RWPE2 (cell line): Measurements from ENCODE around the gene SULF2.

ENCODE experiments used
- ATAC-seq: fragments of 200-7000 bp; cut with Tn5 transposase; 3 replicates; pipeline ENCODE4 v1.9.1; 2021; ENCODE audit warnings: low read depth
- DNase-seq: peaks from one replicate; pipeline ENCODE4 v3.0.0-alpha.2; 2020; ENCODE audit warnings: low spot score
- H3K27ac ChIP-seq: fragments of 450-650 bp; 2 replicates; pipeline ENCODE4 v1.5.1; 2017; ENCODE audit warnings: mild to moderate bottlenecking; ENCODE audit not compliant: poor library complexity, severe bottlenecking
- H3K27me3 ChIP-seq: fragments of 250-450 bp; sonication (Bioruptor Pico); 2 replicates; pipeline ENCODE4 v1.5.1; 2021; ENCODE audit warnings: mild to moderate bottlenecking, moderate library complexity; ENCODE audit not compliant: insufficient read depth, poor library complexity, severe bottlenecking
- H3K36me3 ChIP-seq: fragments of 250-450 bp; sonication (Bioruptor Pico); 2 replicates; pipeline ENCODE4 v1.5.1; 2020; ENCODE audit warnings: low read depth, mild to moderate bottlenecking, moderate library complexity
- H3K4me1 ChIP-seq: fragments of 250-450 bp; sonication (Bioruptor Pico); 2 replicates; pipeline ENCODE4 v1.5.1; 2021; ENCODE audit warnings: mild to moderate bottlenecking, moderate library complexity; ENCODE audit not compliant: insufficient read depth, poor library complexity, severe bottlenecking
- H3K4me3 ChIP-seq: fragments of 250-450 bp; sonication (Bioruptor Pico); 2 replicates; pipeline ENCODE4 v1.5.1; 2021; ENCODE audit warnings: mild to moderate bottlenecking, moderate library complexity; ENCODE audit not compliant: severe bottlenecking
- H3K9me3 ChIP-seq: fragments of 250-450 bp; sonication (Bioruptor Pico); 2 replicates; pipeline ENCODE4 v1.5.1; 2021; ENCODE audit warnings: mild to moderate bottlenecking, moderate library complexity; ENCODE audit not compliant: severe bottlenecking
- TF ChIP-seq, protein P1 (sequence below): fragments of 450-650 bp; IDR thresholded peaks from one replicate; pipeline ENCODE4 v1.5.1; 2017; ENCODE audit warnings: mild to moderate bottlenecking, moderate library complexity; ENCODE audit not compliant: poor library complexity, severe bottlenecking

Gene SULF2

DNA sequence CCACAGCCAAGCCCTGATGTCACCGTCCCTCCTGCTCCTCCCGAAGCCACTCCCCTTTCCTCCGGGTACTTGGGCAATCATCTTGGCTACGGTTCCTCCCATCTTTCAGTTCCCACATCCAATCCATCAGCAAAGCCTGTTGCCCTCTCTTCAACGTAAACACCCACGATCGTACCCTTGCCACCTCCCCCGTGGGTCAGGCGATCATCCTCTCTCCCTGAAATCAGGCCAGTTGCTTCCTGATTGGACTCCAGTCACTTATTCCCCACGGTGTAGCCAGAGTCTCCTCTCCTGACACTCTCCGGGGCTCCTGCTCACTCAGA, 44.5 kb downstream of the SULF2 start:
- TF ChIP-seq, protein P1, sequence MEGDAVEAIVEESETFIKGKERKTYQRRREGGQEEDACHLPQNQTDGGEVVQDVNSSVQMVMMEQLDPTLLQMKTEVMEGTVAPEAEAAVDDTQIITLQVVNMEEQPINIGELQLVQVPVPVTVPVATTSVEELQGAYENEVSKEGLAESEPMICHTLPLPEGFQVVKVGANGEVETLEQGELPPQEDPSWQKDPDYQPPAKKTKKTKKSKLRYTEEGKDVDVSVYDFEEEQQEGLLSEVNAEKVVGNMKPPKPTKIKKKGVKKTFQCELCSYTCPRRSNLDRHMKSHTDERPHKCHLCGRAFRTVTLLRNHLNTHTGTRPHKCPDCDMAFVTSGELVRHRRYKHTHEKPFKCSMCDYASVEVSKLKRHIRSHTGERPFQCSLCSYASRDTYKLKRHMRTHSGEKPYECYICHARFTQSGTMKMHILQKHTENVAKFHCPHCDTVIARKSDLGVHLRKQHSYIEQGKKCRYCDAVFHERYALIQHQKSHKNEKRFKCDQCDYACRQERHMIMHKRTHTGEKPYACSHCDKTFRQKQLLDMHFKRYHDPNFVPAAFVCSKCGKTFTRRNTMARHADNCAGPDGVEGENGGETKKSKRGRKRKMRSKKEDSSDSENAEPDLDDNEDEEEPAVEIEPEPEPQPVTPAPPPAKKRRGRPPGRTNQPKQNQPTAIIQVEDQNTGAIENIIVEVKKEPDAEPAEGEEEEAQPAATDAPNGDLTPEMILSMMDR: no peak
- Histone ChIP-seq H3K4me1 (no peaks in the 10 kb centered on the region), H3K36me3 (peaks cover 69% of the 10 kb centered on the region), H3K9me3 (no peaks in the 10 kb centered on the region), H3K4me3 (no peak overlapping the region), H3K27me3 (no peaks in the 10 kb centered on the region), H3K27ac (no peak overlapping the region)
- DNase-seq (no peak), ATAC-seq (no peak)

DNA sequence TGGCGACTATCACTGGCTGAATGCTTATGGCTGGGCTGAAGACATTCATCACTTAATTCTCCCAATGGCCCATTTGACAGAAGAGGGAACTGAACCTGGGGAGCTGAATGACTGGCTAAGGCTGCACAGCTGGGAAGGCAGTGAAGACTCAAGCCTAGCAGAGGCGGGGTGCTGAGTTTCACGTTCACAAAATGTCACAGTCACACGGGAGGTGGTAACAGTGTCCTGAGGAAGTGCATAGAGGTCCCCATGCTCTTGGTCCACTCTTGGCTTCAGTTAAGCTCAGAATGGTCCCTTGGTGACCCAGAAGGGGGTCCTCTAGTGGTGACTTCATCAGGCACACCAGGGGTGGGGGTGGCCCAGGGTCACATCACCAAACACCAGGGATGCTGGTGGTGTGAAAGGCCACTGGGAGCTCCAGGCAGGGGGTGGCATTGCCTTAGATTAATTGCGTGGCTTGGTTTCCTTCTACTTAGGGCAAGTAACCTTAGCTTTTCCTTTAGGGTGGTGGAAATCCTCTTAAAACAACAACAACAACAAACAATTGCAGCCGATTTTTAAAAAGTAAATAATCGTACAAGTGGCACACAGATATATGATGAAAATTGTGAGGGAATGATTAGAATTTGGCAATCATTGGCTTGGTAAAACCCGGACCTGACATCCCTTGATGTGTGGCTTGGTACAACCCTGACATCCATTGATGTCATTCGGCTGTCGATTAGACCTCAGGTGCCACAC, 45.0 kb downstream of the SULF2 start:
- no peak overlapping the region for H3K27ac ChIP-seq
- H3K4me1 ChIP-seq: no peaks in the 10 kb centered on the region
- peaks cover 70% of the 10 kb centered on the region for H3K36me3 ChIP-seq
- no peaks in the 10 kb centered on the region for H3K9me3 ChIP-seq
- ATAC-seq: no peak
- TF ChIP-seq, protein P1: no peak
- H3K27me3 ChIP-seq: no peaks in the 10 kb centered on the region
- DNase-seq: no peak
- H3K4me3 ChIP-seq: no peak overlapping the region

DNA sequence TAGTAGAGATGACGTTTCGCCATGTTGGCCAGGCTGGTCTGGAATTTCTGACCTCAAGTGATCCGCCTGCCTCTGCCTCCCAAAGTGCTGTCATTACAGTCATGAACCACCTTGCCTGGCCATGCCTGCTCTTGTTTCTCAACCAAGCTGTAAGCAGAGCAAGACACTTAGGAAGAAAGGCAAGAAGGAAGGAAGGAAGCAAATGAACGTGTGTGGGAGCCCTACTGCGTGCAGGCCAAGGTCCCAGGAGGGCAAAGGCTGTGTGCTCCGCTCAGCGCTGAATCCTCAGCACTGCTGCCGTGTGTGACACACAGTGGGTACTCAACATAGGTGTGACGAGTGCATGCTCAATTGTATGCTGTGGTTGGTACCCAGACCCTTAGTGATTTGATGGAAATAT, 47.4 kb downstream of the SULF2 start:
- no peak for ATAC-seq
- H3K36me3 ChIP-seq: peaks cover 75% of the 10 kb centered on the region
- DNase-seq: no peak
- H3K27me3 ChIP-seq: no peaks in the 10 kb centered on the region
- no peaks in the 10 kb centered on the region for H3K4me1 ChIP-seq
- H3K9me3 ChIP-seq: no peaks in the 10 kb centered on the region
- TF ChIP-seq, protein P1: no peak
- no peak overlapping the region for H3K4me3 ChIP-seq
- H3K27ac ChIP-seq: no peak overlapping the region

- DNase-seq: no peak
- TF ChIP-seq, protein P1: no peak
- peaks cover 77% of the 10 kb centered on the region for H3K36me3 ChIP-seq
- no peaks in the 10 kb centered on the region for H3K4me1 ChIP-seq
- no peak for ATAC-seq
- H3K27me3 ChIP-seq: no peaks in the 10 kb centered on the region
- H3K4me3 ChIP-seq: no peak overlapping the region
- no peak overlapping the region for H3K27ac ChIP-seq
- no peaks in the 10 kb centered on the region for H3K9me3 ChIP-seq
Measured at GRCh38 chr20:47736570-47737152, 48.6 kb downstream of the SULF2 start.
